Fibroblast of skin of scalp (primary cell): ENCODE data around the gene KRTAP3-2. TPM values are rescaled to one million over a fixed set of nuclear protein-coding genes. Genes with fewer than 3 reads are reported as not detected.
"Not testable (repeated sequence)": the region's sequence is repeated elsewhere in the genome, so short reads cannot be mapped to it uniquely, and the experiment has no call there.

ENCODE experiments used
- DNase-seq: peaks from one replicate; pipeline ENCODE4 v3.0.0-alpha.2; 2013
- polyA plus RNA-seq, 2 experiments: library from polyadenylated mRNA; unstranded; fragments of 120-200 nt; gene quantifications; one replicate each; pipeline ENCODE4 v1.2.1, GENCODE V29; 2013; ENCODE audit not compliant: insufficient read length in 2 of 2

KRTAP3-2 gene
- not detected for polyA plus RNA-seq (2013, experiment 1 of 2; ENCODE audit: insufficient read length)
- not detected for polyA plus RNA-seq (2013, experiment 2 of 2; ENCODE audit: insufficient read length)

DNA sequence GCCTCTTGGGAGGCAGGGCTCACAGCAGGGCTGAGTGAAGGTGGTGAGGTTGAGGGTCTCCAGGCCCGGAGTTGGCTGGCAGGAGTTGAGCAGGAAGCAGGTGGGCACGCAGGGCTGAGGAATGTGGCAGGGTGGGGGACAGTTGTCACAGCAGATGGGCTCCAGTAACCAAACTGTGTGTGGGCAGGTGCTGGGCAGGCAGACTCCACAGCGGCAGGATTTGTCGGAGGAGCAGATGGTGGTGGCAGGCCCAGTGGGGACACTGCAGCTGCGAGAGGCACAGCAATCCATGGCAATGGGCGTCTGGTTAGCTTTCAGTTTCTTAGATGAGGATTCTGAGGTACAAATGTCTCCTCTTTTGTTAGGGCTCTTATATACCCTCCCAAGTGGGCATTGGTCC lies at the start of gene KRTAP3-2:
Gene KRTAP3-2, minus strand, starts transcription at position 344 of the 400 bp plus-strand sequence. Its CDS starts 53 bp downstream, at position 291.
- DNase-seq: not testable (repeated sequence)

DNA sequence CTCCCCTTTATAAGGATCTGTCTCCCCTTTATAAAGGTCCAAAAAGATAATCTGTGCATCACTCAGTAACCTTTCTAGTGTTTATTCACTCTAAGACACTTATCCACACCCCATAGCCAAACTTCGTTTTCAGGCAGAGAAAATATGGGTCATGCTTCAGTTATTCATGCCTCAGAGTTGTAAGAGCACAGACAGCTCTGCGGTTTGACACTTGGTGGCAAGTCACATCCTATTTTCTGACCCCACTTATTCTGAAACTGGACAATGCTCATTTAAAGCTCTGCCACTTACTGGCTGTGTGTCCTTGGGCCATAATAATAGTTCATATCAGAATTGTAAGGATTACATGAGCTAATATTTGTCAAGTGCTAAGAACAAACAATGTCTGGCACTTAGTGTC lies 49.4 kb upstream of the KRTAP3-2 start:
- DNase-seq: peak; percentile 75

DNA sequence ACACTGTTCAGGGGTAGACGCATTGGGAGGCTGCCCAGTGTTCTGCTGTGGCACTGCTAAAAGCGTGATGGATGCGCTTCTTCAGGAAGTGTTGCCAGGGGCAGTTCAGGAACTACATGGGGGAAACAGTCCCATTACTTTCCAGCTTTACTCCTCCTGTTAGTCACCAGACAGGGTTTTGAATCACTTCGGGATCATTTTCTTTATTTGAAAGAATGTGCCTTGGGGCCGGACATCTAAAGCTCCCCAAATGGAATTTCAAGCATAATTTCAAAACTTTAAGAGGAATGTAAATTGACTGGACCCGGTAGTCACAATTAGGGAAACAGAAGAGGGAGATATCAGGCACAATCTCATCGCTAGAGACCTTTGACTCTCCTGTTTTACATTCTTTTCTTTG lies 48.7 kb upstream of the KRTAP3-2 start:
- peak; percentile 84 for DNase-seq

DNA sequence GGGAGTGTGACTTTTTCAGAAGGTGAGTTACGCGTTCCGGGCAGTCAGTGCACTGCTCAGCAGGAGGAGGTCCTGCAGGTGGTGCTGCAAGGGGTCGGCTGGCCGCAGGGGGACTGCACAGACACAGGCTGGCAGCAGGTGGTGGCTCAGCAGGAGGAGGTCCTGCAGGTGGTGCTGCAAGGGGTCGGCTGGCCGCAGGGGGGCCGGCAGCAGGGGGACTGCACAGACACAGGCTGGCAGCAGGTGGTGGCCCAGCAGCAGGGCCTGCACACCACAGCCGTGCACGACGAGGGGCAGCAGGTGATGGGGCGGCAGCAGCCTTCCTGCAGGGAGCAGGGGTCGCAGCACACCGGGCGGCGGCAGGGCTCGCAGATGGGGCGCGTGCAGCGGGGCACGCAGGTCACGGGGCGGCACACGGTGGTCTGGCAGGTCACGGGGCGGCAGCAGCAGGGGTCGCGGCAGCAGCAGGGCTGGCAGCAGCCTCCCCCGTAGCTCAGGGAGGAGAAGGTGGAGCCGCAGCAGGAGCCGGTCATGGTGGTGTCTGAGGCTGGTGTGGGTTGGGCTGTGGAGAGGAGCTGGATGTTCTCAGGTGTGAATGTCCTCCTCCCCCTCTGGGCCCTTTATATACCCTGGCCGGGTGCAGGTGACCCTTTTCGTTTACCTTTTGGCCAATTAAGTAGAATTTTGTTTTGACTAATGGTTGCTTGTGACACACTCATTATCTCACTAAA lies 47.2 kb upstream of the KRTAP3-2 start, which contains the start of gene KRTAP2-1:
Gene KRTAP2-1, minus strand, starts transcription at position 582 of the 731 bp plus-strand sequence. Its CDS starts 49 bp downstream, at position 533.
- not testable (repeated sequence) for DNase-seq

DNA sequence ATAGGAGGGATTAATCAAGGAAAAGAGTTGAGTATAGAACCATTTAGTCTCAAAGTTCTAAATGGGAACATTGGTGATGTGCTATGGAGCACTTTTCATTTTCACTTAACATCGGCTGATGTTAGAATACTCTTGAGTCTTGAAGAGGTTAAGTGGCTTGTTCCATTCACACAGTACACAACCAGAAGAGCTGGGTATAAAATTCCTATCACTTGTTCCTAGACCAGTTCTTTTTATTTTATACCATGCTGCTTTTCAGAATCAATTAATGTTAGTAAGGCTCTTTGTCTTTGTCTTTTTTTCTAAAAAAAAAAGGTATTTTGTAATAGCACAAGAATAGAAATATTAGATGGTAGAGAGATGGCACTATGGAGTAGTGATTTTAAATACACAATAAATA lies 43.2 kb upstream of the KRTAP3-2 start:
- no peak for DNase-seq

DNA sequence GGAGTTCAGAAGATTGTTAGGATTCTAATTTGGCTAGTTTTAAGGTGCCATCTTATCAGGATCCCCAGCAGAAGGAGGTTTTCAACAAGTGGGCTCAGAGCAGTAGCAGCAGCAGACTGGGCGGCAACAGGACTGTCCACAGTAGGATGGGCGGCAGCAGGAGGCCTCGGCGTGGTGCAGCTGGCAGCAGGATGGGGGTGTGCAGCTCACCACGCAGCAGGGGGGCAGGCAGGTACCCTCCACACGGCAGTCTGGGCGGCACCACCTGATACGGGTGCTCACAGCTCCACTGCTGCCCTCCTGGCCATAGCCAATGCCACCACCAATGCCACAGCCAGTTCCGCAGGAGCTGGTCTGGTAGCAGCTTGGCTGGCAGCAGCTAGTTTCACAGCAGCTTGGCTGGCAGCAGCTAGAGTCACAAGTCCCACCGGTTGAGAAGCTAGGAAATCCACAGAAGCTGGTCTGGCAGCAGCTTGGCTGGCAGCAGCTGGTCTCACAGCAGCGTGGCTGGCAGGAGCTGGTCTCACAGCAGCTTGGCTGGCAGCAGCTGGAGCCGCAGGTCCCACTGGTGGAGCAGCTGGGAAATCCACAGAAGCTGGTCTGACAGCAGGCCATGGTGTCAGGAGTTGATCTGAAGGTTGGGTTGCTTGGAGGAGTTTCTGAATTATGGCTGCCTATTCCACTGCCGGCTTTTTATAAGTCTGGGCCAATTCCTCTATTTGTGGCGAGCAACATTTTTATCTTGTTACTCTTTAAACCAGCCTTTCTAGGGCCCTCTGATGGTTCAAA lies 41.3 kb upstream of the KRTAP3-2 start, which contains the start of gene KRTAP1-1:
Gene KRTAP1-1, minus strand, starts transcription at position 668 of the 789 bp plus-strand sequence. Its CDS starts 53 bp downstream, at position 615.
- peak; percentile 49 for DNase-seq

DNA sequence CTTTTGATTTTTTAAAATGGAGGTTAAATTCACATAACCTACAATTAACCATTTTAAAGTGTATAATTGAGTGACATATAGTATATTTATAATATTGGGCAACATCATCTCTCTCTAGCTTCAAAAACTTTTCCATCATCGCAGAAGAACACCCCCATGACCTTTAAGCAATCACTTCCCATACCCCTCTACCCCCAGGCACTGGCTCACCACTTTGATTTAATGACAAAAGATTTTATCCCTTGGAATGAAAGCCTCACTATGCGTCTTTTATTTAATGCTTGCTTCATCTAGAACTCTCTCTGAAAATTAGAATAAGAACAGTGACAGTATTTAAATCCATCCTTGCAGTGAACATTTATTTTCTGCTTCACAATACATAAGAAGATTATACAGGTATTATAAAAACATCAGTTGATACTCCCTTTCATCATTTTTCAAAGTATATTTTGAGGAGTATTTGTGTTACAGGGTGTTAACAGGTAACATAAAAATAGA lies 38.2 kb upstream of the KRTAP3-2 start:
- DNase-seq: no peak

DNA sequence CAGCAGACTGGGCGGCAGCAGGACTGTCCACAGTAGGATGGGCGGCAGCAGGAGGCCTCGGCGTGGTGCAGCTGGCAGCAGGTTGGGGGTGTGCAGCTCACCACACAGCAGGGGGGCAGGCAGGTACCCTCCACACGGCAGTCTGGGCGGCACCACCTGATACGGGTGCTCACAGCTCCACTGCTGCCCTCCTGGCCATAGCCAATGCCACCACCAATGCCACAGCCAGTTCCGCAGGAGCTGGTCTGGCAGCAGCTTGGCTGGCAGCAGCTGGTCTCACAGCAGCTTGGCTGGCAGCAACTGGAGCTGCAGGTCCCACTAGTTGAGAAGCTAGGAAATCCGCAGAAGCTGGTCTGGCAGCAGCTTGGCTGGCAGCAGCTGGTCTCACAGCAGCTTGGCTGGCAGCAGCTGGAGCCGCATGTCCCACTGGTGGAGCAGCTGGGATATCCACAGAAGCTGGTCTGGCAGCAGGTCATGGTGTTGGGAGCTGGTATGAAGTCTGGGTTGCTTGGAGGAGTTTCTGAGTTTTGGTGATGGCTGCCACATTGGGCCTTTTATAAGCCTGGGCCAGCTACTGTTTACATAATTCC lies 34.7 kb upstream of the KRTAP3-2 start, which contains the start of gene KRTAP1-3:
Gene KRTAP1-3, minus strand, starts transcription at position 529 of the 590 bp plus-strand sequence. Its CDS starts 53 bp downstream, at position 476.
- not testable (repeated sequence) for DNase-seq

DNA sequence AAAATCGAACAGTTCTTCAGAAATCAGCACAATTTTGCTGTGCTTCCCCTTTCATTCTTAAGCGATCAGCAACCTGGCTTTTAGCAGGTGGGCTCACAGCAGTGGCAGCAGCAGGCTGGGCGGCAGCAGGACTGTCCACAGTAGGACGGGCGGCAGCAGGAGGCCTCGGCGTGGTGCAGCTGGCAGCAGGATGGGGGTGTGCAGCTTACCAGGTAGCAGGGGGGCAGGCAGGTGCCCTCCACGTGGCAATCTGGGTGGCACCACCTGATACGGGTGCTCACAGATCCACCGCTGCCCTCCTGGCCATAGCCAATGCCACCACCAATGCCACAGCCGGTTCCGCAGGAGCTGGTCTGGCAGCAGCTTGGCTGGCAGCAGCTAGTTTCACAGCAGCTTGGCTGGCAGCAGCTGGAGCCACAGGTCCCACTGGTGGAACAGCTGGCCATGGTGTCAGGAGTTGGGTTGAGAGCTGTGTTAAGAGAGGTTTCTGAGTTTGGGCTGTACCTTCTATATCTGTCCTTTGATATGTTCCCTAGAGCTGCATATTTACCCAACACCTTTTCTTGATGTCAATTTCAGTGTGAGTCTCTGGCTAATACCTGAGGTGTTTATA lies 30.0 kb upstream of the KRTAP3-2 start, which contains the start of gene KRTAP1-4:
Gene KRTAP1-4, minus strand, starts transcription at position 563 of the 613 bp plus-strand sequence. Its CDS starts 117 bp downstream, at position 446.
- no peak for DNase-seq

DNA sequence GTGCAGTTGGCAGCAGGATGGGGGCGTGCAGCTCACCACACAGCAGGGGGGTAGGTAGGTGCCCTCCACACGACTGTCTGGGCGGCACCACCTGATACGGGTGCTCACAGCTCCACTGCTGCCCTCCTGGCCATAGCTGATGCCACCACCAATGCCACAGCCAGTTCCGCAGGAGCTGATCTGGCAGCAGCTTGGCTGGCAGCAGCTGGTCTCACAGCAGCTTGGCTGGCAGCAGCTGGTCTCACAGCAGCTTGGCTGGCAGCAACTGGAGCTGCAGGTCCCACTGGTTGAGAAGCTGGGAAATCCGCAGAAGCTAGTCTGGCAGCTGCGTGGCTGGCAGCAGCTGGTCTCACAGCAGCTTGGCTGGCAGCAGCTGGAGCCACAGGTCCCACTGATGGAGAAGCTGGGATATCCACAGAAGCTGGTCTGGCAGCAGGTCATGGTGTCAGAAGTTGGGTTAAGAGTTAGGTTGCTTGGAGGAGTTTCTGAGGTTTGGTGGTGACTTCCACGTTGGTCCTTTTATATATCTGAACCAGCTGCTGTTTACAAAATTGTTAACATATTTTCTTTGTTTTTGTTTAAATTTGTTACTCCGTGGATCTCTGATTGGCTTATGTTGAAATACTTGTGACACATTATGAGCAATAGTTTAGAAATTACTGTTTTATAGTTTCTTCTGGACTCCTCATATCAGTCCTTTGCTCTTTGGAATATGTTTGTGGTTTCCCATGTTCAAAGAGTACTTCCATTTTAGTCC lies 27.2 kb upstream of the KRTAP3-2 start, which contains the start of gene KRTAP1-5:
Gene KRTAP1-5, minus strand, starts transcription at position 494 of the 757 bp plus-strand sequence. Its CDS starts 53 bp downstream, at position 441.
- peak; percentile 83 for DNase-seq

DNA sequence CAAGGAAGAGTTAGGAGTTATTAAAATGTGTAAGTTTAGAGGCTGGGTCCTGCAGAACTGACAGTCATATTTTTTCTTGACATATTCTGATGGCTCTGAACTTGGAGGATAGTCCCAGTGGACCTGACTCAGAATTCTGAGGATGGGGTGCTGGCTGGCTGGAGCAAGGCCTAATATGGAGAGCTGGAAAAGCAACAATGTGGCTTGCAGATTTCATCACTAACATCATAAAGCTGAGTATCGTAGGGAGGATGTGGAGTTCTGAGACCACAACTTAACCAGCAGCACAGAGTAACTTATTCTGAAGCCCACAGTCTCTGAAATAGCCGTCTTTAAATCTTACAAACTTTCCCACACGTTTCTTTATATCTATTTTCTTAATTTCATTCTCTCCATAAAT lies 25.0 kb upstream of the KRTAP3-2 start:
- peak; percentile 86 for DNase-seq

DNA sequence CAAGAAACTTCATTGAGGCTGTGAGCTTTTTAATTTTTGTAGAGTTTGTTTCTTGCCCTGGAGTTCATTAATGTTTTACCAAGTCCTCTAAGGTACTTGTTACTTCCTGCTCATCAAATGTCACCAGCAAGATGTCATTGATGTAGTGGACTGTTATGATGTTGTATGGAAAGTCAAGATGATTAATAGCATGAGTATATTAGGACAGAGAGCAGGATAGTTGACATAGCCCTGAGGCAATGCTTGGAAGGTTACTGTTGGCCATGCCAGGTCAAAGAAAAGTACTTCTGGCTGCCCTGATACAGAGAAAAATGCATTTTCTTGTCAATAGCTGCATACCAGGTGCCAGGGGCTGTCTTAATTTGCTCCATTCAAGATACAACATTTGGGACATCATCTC lies 20.6 kb upstream of the KRTAP3-2 start:
- DNase-seq: no peak

DNA sequence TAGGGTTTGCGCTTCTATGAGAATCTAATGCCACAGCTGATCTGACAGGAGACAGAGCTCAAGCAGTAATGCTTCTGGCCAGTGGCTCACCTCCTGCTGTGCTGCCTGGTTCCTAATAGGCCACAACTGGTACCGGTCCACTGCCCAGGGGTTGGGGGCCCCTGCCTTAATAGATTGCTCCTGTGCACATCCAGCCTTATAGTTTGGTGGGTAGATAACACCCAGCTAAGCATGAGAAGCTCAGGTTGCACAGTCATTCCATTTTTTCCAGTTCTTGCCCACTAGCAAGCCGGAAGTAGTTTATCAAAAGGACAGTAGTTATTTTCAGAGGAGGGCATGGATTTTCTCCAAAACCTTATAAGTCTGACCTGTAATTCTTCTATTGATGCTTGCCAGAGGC lies 19.7 kb upstream of the KRTAP3-2 start:
- DNase-seq: no peak

DNA sequence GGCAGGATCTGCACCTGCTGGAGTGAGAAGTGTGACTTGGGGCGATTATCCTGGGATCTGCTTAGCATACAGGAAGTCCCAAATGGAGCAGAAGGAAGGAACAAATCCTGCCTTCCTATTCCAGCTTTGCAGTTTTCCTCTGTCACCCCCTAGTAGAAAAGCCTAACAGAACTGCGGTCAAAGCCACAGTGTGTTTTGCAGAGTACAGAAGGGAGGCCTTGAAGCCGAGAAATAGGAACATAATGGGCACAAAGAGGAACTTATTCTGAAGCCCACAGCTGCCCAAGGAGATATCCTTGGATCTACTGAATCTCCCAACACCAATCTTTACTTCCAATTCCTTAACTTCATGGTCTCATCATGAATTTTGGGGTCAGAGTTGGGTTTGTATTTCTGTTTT lies 18.8 kb upstream of the KRTAP3-2 start:
- no peak for DNase-seq

DNA sequence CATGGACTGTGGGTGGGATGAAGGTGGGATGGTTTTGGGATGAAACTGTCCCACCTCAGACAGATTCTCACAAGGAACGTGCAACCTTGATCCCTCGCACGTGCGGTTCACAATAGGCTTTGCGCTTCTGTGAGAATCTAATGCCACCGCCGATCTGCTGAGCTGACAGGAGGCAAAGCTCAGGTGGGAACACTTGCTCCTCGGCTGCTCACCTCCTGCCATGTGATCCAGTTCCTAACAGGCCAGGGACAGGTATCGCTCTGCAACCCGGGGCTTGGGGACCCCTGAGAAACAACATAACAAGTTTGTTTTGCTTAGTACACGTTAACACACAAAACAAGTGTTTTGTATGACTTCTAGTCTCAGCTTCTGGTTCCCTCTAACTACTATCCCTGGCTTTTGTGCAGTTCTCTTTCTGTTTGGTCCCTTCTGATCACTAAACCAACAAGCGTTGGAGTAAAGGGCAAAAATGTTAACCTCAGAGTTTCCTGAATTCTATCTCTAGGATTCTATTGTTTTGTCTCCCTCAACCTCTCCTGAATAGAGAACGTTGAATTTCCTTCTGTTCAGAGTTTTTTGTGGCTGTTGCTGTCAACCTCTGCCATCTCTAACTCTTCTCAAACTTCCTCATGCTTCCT lies 17.0 kb upstream of the KRTAP3-2 start:
- DNase-seq: no peak

DNA sequence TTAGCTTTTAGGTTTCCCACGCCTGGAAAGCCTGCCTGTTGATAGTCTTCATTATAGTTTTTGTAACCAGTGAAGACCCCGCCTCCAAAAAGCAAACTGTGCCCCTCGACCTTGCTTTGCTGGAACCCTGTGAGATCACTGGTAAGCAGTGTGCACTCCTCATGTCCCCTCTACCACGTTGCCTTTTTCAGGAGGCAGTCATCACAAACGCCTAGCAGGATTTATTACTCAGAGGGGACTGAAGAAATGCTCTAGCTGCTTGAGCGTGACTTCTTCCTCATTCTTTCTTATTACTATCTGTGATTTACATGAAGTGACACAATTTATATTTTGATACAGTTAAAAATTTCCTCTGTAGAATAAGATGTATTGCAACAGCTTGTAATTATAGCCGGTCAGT lies 15.7 kb upstream of the KRTAP3-2 start:
- DNase-seq: no peak

DNA sequence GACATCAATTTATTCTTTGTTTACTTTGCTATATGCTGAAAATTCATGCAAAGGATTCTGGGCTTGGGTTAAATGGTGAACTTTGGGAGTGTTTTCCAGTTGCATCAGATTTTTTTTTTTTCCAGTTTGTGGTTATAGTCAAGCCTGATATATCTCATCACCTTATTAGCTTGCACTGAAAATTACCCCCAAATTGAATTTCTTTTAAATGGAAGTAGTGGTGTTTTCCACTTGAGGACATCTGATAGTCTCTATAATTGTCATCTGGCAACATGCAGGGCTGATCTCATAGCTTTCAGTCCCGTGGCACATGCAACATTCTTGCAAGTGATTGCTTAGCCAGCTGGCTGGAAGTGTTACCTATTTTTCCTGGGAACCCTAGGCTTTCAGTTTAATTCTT lies 13.9 kb upstream of the KRTAP3-2 start:
- DNase-seq: peak; percentile 69

DNA sequence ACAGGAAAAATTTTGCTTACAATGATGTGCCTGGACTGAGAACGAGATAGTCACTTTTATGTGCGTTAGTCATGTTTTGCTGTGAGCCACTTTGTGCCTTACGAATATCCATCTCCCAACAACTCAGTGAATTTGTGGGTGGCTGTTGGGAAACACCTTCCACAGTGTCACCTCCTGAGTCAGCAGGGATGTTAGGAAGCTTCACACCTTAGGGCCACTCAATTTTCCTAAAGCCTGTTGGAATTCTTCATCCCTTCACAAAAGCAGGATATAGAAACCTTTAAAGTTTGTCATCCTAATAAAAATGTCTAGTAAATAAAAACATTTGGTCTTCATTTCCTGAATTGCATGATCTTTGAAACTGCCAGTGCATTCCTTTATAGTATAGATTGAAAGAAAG lies 13.5 kb upstream of the KRTAP3-2 start:
- no peak for DNase-seq

DNA sequence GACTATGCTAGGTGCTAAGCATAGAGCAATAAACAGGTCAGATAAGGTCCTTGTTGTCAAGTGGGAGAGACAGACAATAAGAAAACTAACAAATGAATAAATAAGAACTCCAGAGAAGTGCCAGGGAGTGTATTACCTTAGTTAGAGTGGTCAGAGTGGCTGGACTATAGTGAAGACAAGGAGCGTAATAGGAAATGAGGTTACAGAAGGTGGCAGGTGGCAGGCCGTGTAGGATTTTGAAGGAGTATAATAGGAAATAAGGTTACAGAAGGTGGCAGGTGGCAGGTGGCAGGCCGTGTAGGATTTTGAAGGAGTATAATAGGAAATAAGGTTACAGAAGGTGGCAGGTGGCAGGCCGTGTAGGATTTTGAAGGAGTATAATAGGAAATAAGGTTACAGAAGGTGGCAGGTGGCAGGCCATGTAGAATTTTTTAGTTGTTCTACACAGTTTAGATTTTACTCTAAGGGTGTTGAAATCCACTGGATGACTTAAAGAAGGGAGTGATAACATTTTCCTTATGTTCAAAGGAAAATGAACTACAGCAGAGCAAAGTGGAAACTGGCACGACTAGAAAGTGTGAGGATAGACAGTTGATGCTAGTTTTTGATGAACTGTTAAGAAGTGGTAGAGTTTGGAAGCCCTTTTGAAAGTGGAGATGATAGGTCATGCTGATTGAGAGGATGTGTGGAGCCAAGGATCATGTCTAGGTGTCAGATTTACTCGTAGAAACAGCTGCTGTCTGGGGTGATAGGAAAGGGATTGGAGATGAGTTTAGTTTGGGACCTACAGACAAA lies 12.8 kb upstream of the KRTAP3-2 start:
- DNase-seq: no peak

DNA sequence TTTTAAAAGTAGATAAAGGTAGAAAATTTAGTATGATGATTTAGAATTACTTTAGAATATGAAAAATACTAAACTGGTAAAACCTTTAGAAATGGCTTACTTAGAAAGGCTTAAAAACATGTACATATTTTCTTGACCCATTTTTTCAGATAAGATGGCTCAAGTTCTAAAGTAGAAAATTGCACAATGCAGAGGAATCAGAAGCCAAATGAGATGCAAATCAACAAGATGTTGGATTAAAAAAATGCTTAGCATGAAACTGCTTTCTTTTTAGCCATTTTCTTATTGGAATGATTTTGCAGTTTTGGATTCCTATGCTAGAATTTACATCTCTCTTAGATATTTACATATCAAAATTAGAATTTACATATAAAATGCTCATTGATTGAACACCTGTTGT lies 10.7 kb upstream of the KRTAP3-2 start:
- DNase-seq: no peak
